Immature natural killer cell (primary cell): ENCODE data around the gene TP73. TPM values are rescaled to one million over a fixed set of nuclear protein-coding genes. Genes with fewer than 3 reads are reported as not detected.
A peak's percentile ranks its signal among the peaks of the same experiment; 100 is the strongest.
"Not testable (repeated sequence)": the region's sequence is repeated elsewhere in the genome, so short reads cannot be mapped to it uniquely, and the experiment has no call there.

ENCODE experiments used
- DNase-seq, 3 donors: peaks; one replicate each; pipeline ENCODE4 v3.0.0; 2022; ENCODE audit warnings: mixed read lengths in 1 of 3
- H3K27ac Mint-ChIP-seq, 6 donors: one replicate each; pipeline ENCODE4 v1.8.0; 2020; ENCODE audit warnings: mixed read lengths in 6 of 6, mild to moderate bottlenecking in 5 of 6, inconsistent platforms in 4 of 6, moderate library complexity in 3 of 6
- H3K27me3 Mint-ChIP-seq, 3 donors: one replicate each; pipeline ENCODE4 v1.8.0; 2020 to 2021; ENCODE audit warnings: low read depth in 3 of 3, mild to moderate bottlenecking in 3 of 3, mixed read lengths in 3 of 3, moderate library complexity in 3 of 3, inconsistent platforms in 1 of 3
- H3K36me3 Mint-ChIP-seq, 3 donors: one replicate each; pipeline ENCODE4 v1.8.0; 2020; ENCODE audit warnings: mixed read lengths in 3 of 3, inconsistent platforms in 2 of 3, mild to moderate bottlenecking in 2 of 3
- H3K4me1 Mint-ChIP-seq, 2 donors: one replicate each; pipeline ENCODE4 v1.8.0; 2020; ENCODE audit warnings: inconsistent platforms in 2 of 2, mild to moderate bottlenecking in 2 of 2, mixed read lengths in 2 of 2, moderate library complexity in 1 of 2
- H3K4me3 Mint-ChIP-seq, 5 donors: one replicate each; pipeline ENCODE4 v1.8.0; 2020; ENCODE audit warnings: mild to moderate bottlenecking in 5 of 5, mixed read lengths in 5 of 5, inconsistent platforms in 3 of 5, moderate library complexity in 3 of 5
- H3K9me3 Mint-ChIP-seq, 6 donors: one replicate each; pipeline ENCODE4 v1.8.0; 2020; ENCODE audit warnings: mild to moderate bottlenecking in 6 of 6, mixed read lengths in 6 of 6, inconsistent platforms in 4 of 6, moderate library complexity in 3 of 6
- polyA plus RNA-seq, 3 donors: library from polyadenylated mRNA; unstranded; fragments of 300-500 nt; fragmentation: Illumina TruSeq; gene quantifications; one replicate each; pipeline ENCODE4 v1.2.3, GENCODE V29; 2021

The TP73 gene
- polyA plus RNA-seq, 3 donors from 2014 or later, result not detected

DNA sequence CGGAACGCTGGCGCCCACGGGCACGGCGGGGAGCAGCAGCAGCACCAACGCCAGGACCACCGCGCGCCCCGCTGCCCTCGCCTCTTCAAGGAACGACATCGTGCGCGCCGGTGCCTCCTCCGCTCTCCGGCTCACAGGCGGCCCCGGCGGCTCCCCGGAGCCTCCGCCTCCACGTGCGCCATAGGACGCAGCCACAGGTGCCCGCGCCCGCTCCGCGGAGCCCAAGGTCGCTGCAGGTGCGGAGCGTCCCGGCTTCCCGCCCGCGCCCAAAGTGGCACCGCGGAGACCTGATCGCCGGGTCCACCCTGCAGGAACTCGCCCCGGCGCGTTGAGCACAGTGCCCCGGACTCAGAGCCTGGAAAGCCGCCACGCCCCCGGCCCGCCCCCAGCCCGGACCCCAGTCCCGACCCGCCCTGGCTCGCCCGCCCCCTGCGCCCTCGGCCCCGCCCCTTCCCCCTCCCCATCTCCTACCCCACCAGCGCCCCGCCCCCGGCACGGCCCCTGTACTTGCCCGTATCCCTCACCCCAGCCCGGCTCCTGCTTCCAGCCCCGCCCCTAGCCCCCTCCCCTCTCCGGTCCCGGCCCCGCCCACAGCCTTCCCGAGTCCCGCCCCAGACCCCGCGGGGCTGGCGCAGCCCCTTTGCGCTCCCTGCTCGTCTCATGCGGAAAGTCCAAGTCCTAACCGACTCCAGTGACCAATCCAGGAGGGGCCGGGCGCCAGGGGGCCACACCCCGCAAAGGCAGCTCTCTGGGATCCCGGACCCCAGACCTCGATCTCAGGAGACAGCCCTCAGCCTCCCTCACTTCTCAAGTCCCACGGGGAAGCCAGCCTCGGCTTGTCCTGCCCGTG is 40.9 kb upstream of the TP73 start, which contains the start of gene MEGF6:
Gene MEGF6, minus strand, starts transcription at position 339 of the 850 bp plus-strand sequence. Its CDS starts 240 bp downstream, at position 99.
- H3K4me1 Mint-ChIP-seq, result peaks cover 6 to 7% of the 10 kb centered on the region in 2 donors
- peaks cover 3 to 8% (median 4%) of the 10 kb centered on the region in 3 donors for H3K27me3 Mint-ChIP-seq
- DNase-seq, result peak in 1 of 3 donors; percentile 23
- no peaks in the 10 kb centered on the region for H3K9me3 Mint-ChIP-seq
- no peaks in the 10 kb centered on the region for H3K36me3 Mint-ChIP-seq
- H3K27ac Mint-ChIP-seq, result no peak within 1 kb of the TSS
- peak within 1 kb of the TSS; percentile 57 to 82 (median 60) for H3K4me3 Mint-ChIP-seq

DNA sequence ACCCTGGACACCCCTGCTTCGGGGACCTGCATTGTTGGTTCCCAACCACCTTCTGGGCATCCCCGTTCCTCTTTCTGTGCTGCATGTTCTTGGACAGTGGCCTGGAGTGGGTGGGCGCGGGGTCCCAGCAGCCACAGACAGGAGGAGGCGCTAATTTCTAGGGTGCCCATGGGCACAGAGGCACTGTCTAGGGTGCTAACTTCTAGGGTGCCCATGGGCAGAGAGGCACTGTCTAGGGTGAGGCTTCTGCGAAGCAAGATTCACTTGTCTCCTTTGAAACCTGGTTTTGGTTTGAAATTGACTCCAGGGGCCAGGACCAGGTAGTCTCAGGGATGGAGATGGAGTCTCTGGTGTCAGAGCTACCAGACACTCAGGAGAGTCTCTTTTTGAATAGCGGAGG is 40.2 kb upstream of the TP73 start:
- Mint-ChIP-seq H3K9me3 (no peaks in the 10 kb centered on the region), H3K4me3 (peak overlapping the region; percentile 5 to 82 (median 60)), H3K27ac (no peak overlapping the region), H3K36me3 (no peaks in the 10 kb centered on the region), H3K4me1 (peaks cover 6 to 7% of the 10 kb centered on the region in 2 donors), H3K27me3 (peaks cover 2 to 8% (median 4%) of the 10 kb centered on the region in 3 donors)
- DNase-seq, result no peak

DNA sequence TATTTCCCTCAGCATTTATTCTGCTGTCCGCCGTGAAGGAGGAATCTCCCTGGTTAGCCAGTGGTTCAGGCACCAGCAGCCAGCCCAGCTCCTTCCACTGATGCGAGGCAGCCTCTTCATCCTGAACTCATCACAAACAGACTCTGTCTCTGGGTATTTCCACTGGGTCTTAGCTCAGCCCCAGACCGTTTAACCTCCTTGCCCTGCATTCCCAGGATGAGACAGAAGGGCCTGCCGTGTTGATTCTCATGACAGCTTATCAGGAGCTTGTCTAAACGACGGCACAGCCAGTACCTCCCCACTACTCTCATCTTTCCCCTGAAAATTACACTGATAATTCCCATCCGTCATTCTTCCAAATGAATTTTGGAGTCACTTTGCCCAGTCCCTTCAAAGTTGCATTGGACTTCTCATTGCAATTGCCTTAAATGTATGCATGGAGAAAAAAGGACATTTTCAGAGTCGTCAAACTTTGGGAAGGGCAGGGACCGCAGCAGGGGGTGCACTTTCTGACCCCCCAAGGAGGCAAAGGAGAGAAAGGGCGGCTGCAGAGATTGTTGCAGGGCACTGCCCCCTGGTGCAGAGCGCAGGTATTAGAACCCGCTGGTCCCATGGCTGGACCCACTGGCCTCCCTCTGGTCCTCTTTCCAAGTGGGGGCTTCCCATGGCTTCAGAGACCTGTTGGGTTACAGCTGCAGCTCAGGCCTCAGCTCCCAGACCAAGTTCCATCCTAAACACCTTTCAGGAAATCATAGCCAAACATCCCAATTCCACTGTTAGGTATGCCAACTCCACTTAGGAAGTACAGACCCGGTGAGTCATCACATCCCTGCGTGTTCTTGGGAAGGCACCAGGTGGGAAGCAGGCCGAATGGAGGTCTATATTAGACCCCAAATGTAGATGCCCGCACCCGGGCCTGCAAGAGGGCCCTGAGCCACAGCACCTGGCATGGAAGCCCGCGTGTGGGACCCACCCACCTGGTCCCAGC is 37.3 kb upstream of the TP73 start:
- no peaks in the 10 kb centered on the region for H3K9me3 Mint-ChIP-seq
- peaks cover 4 to 6% (median 4%) of the 10 kb centered on the region in 3 donors for H3K27me3 Mint-ChIP-seq
- H3K27ac Mint-ChIP-seq, result no peak overlapping the region
- no peak overlapping the region for H3K4me3 Mint-ChIP-seq
- H3K4me1 Mint-ChIP-seq, result peaks cover 12 to 19% of the 10 kb centered on the region in 2 donors
- peak in 2 of 3 donors; percentile 26 to 27 for DNase-seq
- H3K36me3 Mint-ChIP-seq, result no peaks in the 10 kb centered on the region

DNA sequence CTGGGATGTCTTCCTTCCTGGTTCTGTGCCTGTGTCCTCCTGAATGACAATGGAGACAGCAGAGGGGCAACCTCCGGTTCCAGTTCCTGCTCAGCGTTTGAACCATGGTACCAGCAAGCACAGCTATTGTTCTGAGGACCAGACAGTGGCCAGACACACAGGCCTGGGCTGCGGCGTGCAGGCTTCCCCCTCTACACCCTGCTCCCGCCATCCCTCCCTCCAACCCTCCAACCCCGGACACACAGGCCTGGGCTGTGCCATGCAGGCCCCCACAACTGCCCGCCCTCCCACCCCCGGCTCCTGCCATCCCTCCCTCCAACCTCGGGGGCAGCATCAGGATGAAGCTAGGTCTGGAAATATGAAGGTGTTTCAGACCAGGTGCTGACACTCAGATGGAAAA is 35.5 kb upstream of the TP73 start:
- H3K4me3 Mint-ChIP-seq, result no peak overlapping the region
- H3K27ac Mint-ChIP-seq, result no peak overlapping the region
- no peaks in the 10 kb centered on the region for H3K9me3 Mint-ChIP-seq
- DNase-seq, result no peak
- H3K27me3 Mint-ChIP-seq, result peaks cover 2 to 3% (median 2%) of the 10 kb centered on the region in 3 donors
- H3K36me3 Mint-ChIP-seq, result no peaks in the 10 kb centered on the region
- peaks cover 13 to 30% of the 10 kb centered on the region in 2 donors for H3K4me1 Mint-ChIP-seq

DNA sequence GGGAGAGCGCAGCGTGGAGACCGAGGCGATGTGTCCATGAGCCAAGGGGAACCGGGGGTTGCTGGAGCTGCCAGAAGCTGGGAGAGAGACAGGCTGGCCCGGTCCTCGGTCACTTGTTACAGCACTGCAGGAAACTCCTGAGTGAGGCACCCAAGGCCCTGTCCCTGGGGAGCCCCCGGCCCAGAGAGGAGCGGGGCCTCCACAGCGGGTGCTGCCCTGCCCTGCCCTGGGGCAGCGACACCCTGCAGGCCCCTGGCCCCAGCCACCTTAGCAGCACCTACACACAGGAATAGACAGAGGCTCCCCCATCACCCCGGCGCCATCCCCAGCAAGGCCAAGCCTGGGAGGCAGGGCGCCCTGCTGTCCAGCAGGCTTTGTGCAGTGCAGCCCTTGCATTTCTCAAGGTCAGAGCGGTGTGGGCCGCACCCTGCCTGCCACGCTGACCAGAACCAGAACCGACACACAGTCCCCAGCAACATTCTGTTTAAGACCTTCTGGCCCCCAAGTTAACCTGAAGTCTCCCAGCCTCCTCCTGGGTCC is 34.4 kb upstream of the TP73 start:
- no peaks in the 10 kb centered on the region for H3K9me3 Mint-ChIP-seq
- no peak for DNase-seq
- H3K27ac Mint-ChIP-seq, result no peak overlapping the region
- no peak overlapping the region for H3K4me3 Mint-ChIP-seq
- H3K27me3 Mint-ChIP-seq, result peaks cover 2 to 5% (median 2%) of the 10 kb centered on the region in 3 donors
- H3K36me3 Mint-ChIP-seq, result no peaks in the 10 kb centered on the region
- peaks cover 22 to 40% of the 10 kb centered on the region in 2 donors for H3K4me1 Mint-ChIP-seq

GRCh38 chr1:3618531-3618880 is 33.8 kb upstream of the TP73 start:
- no peak for DNase-seq
- no peaks in the 10 kb centered on the region for H3K36me3 Mint-ChIP-seq
- H3K27me3 Mint-ChIP-seq, result peaks cover under 1 to 2% (median 2%) of the 10 kb centered on the region in 3 donors
- H3K4me1 Mint-ChIP-seq, result peaks cover 28 to 46% of the 10 kb centered on the region in 2 donors
- no peak overlapping the region for H3K27ac Mint-ChIP-seq
- H3K4me3 Mint-ChIP-seq, result no peak overlapping the region
- no peaks in the 10 kb centered on the region for H3K9me3 Mint-ChIP-seq

GRCh38 chr1:3618881-3619671 is 33.2 kb upstream of the TP73 start:
- peak overlapping the region in 3 of 6 donors; percentile 20 to 60 (median 45) for H3K27ac Mint-ChIP-seq
- peaks cover 0 to 5% (median 2%) of the 10 kb centered on the region in 3 donors for H3K27me3 Mint-ChIP-seq
- H3K4me3 Mint-ChIP-seq, result peak overlapping the region in 1 of 5 donors; percentile 33
- H3K36me3 Mint-ChIP-seq, result no peaks in the 10 kb centered on the region
- peak; percentile 68 to 74 (median 71) for DNase-seq
- no peaks in the 10 kb centered on the region for H3K9me3 Mint-ChIP-seq
- peaks cover 34 to 52% of the 10 kb centered on the region in 2 donors for H3K4me1 Mint-ChIP-seq

DNA sequence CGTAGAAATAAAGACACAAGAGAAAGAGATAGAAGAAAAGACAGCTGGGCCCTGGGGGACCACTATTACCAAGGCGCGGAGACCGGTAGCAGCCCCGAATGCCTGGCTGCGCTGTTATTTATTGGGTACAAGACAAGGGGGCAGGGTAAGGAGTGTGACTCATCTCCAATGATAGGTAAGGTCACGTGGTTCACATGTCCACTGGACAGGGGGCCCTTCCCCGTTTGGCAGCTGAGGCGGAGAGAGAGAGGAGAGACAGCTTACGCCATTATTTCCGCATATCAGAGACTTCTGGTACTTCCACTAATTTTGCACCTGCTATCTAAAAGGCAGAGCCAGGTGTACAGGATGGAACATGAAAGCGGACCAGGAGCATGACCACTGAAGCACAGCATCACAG is 31.6 kb upstream of the TP73 start:
- H3K4me3 Mint-ChIP-seq, result no peak overlapping the region

GRCh38 chr1:3621151-3621671 is 31.1 kb upstream of the TP73 start:
- peak overlapping the region in 1 of 5 donors; percentile 58 for H3K4me3 Mint-ChIP-seq
- H3K36me3 Mint-ChIP-seq, H3K9me3 Mint-ChIP-seq: not testable (repeated sequence)
- peaks cover 3 to 15% (median 7%) of the 10 kb centered on the region in 3 donors for H3K27me3 Mint-ChIP-seq
- DNase-seq, result peak in 2 of 3 donors; percentile 29 to 34
- H3K4me1 Mint-ChIP-seq, result peaks cover 46 to 68% of the 10 kb centered on the region in 2 donors
- H3K27ac Mint-ChIP-seq, result peak overlapping the region in 3 of 6 donors; percentile 3 to 53 (median 52)

More for the DNA sequence above, 31.6 kb upstream of the TP73 start:
- peak overlapping the region in 2 of 6 donors; percentile 51 to 74 for H3K27ac Mint-ChIP-seq
- no peaks in the 10 kb centered on the region for H3K36me3 Mint-ChIP-seq
- peaks cover 0 to 1% (median 0%) of the 10 kb centered on the region in 6 donors for H3K9me3 Mint-ChIP-seq
- H3K27me3 Mint-ChIP-seq, result peaks cover 3 to 11% (median 7%) of the 10 kb centered on the region in 3 donors
- H3K4me1 Mint-ChIP-seq, result peaks cover 41 to 63% of the 10 kb centered on the region in 2 donors
- DNase-seq, result no peak

GRCh38 chr1:3622102-3622501 is 30.2 kb upstream of the TP73 start:
- DNase-seq, H3K9me3 Mint-ChIP-seq, H3K36me3 Mint-ChIP-seq: not testable (repeated sequence)
- Mint-ChIP-seq H3K27me3 (peaks cover 3 to 16% (median 7%) of the 10 kb centered on the region in 3 donors), H3K4me1 (peaks cover 47 to 70% of the 10 kb centered on the region in 2 donors), H3K27ac (peak overlapping the region; percentile 13 to 97 (median 92)), H3K4me3 (peak overlapping the region; percentile 36 to 95 (median 74))

- H3K4me3 Mint-ChIP-seq, result peak overlapping the region; percentile 94 to 97 (median 95)
- H3K9me3 Mint-ChIP-seq, result peaks cover 0 to 1% (median 0%) of the 10 kb centered on the region in 6 donors
- H3K4me1 Mint-ChIP-seq, result peaks cover 47 to 70% of the 10 kb centered on the region in 2 donors
- peaks cover 3 to 14% (median 7%) of the 10 kb centered on the region in 3 donors for H3K27me3 Mint-ChIP-seq
- H3K27ac Mint-ChIP-seq, result peak overlapping the region; percentile 86 to 97 (median 95)
- DNase-seq, result no peak
- H3K36me3 Mint-ChIP-seq, result peaks cover 0 to 3% (median 3%) of the 10 kb centered on the region in 3 donors
Observed at GRCh38 chr1:3623441-3624199, 28.7 kb upstream of the TP73 start.
